ENCODE data around the gene USH1C. TPM values are rescaled to one million over a fixed set of nuclear protein-coding genes. Genes with fewer than 3 reads are reported as not detected.

Gene USH1C
- total RNA-seq, 1 donor from 2014 or later: 0.72 TPM

DNA sequence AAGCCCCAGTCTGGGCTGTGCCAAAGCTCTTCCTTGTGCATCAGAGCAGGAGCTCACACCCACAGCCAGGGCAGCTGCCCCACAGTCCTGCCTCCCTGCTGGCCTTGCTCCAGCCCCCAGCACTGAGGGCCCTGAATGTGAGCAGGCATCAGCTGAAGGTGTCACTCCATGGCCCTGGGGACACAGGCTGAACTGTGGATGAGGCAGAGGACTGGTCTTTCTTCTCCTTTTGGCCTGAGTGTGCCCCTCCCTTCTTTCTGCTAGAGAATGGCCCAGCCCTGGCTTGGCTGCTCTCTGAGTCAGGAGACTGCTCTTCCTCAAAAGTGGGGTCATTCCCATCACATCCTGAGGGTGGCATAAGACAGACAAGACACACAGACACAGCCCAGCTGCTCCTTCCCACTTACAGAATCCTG, 19.0 kb upstream of the USH1C start:
- H3K9me3 Mint-ChIP-seq (ENCODE audit: low read depth): no peaks in the 10 kb centered on the region

DNA sequence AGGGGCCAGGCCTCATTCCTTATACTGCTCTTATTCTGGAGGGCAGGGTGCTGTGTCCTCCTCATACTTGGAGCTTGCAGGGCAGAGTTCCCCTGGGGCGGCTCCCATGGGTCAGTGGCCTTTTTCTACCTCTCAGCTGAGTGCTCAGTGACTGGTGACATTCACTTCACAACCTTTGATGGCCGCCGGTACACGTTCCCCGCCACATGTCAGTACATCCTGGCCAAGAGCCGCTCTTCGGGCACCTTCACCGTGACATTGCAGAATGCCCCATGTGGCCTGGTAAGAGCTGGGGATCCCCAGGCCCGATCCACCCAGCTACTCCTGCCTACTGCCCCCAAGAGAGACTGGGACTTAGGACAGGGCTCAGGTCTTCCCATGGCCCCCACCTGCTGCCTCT, 17.3 kb upstream of the USH1C start:
- TF ChIP-seq, protein P1, sequence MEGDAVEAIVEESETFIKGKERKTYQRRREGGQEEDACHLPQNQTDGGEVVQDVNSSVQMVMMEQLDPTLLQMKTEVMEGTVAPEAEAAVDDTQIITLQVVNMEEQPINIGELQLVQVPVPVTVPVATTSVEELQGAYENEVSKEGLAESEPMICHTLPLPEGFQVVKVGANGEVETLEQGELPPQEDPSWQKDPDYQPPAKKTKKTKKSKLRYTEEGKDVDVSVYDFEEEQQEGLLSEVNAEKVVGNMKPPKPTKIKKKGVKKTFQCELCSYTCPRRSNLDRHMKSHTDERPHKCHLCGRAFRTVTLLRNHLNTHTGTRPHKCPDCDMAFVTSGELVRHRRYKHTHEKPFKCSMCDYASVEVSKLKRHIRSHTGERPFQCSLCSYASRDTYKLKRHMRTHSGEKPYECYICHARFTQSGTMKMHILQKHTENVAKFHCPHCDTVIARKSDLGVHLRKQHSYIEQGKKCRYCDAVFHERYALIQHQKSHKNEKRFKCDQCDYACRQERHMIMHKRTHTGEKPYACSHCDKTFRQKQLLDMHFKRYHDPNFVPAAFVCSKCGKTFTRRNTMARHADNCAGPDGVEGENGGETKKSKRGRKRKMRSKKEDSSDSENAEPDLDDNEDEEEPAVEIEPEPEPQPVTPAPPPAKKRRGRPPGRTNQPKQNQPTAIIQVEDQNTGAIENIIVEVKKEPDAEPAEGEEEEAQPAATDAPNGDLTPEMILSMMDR (IDR thresholded peaks at IDR 0.05): no peak
- Mint-ChIP-seq H3K36me3 (ENCODE audit: low read depth) (no peaks in the 10 kb centered on the region), H3K4me1 (ENCODE audit: low read depth) (no peaks in the 10 kb centered on the region), H3K27me3 (ENCODE audit: low read depth) (peaks cover 14% of the 10 kb centered on the region), H3K4me3 (ENCODE audit: unreplicated experiment) (no peak overlapping the region), H3K27ac (ENCODE audit: unreplicated experiment) (no peak overlapping the region), H3K9me3 (ENCODE audit: low read depth) (no peaks in the 10 kb centered on the region)
- no peak for DNase-seq (ENCODE audit: low spot score)

More for the DNA sequence above, 19.0 kb upstream of the USH1C start:
- H3K4me1 Mint-ChIP-seq (ENCODE audit: low read depth): no peaks in the 10 kb centered on the region
- H3K27me3 Mint-ChIP-seq (ENCODE audit: low read depth): peaks cover 19% of the 10 kb centered on the region
- H3K4me3 Mint-ChIP-seq (ENCODE audit: unreplicated experiment): no peak overlapping the region
- no peak for DNase-seq (ENCODE audit: low spot score)
- H3K27ac Mint-ChIP-seq (ENCODE audit: unreplicated experiment): no peak overlapping the region
- TF ChIP-seq, protein P1 (IDR thresholded peaks at IDR 0.05): no peak
- H3K36me3 Mint-ChIP-seq (ENCODE audit: low read depth): no peaks in the 10 kb centered on the region

DNA sequence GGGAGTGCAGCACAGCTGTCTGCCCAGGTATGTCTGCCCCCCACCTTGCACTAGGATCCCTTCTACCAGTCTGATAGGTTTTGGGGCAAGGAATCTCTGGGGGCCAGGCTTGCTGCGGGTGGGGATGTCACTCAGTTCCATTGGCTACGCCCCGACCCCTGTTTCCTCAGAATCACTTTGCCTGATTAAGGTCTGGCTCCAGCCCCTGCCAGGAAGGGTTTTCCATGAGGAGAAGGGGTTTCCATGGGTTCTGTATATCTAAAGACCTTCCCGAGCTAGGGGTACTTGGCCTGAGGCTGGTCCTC, 16.8 kb upstream of the USH1C start:
- no peak for DNase-seq (ENCODE audit: low spot score)
- H3K27ac Mint-ChIP-seq (ENCODE audit: unreplicated experiment): no peak overlapping the region
- H3K27me3 Mint-ChIP-seq (ENCODE audit: low read depth): peaks cover 15% of the 10 kb centered on the region
- no peaks in the 10 kb centered on the region for H3K9me3 Mint-ChIP-seq (ENCODE audit: low read depth)
- no peaks in the 10 kb centered on the region for H3K36me3 Mint-ChIP-seq (ENCODE audit: low read depth)
- TF ChIP-seq, protein P1 (IDR thresholded peaks at IDR 0.05): no peak
- no peak overlapping the region for H3K4me3 Mint-ChIP-seq (ENCODE audit: unreplicated experiment)
- H3K4me1 Mint-ChIP-seq (ENCODE audit: low read depth): no peaks in the 10 kb centered on the region

DNA sequence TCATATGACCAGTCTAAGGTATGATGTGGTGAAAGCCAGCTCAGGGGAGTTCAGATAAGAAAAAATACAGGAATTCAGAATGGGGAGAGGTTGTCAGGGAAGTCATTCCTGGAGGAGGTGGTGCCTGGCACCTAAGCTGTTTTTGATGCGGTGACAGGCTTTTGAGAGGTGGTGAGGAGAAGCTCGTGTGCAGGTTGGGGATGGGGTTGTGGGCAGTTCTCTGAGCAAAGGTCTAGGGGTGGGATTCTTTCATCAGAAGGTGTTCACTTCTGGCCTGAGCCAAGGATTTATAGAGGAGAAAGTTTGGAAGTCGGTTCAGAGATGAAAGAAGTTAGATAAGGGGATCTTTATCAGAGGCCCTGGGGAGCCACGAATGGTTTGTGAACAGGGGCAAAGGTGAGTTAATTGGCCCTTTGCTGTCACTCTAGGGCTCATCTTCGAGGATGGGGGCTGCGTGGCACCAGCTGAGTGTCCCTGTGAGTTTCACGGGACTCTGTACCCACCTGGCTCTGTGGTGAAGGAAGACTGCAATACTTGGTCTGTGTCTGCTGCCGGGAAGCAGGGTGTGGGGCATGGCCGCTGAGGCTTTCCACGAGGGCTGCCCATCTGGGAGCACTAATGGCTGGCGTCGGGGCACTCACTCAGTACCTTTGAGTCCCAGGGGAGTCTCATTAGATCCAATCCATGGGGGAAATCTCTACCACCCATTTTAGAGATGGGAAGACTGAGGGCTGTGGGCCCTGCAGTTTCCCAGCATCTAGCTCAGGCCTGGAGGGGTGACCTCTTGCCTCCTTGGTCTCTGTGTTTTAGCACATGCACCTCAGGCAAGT, 16.3 kb upstream of the USH1C start:
- DNase-seq (ENCODE audit: low spot score): no peak
- H3K9me3 Mint-ChIP-seq (ENCODE audit: low read depth): no peaks in the 10 kb centered on the region
- peaks cover 15% of the 10 kb centered on the region for H3K27me3 Mint-ChIP-seq (ENCODE audit: low read depth)
- H3K36me3 Mint-ChIP-seq (ENCODE audit: low read depth): no peaks in the 10 kb centered on the region
- no peak overlapping the region for H3K4me3 Mint-ChIP-seq (ENCODE audit: unreplicated experiment)
- TF ChIP-seq, protein P1 (IDR thresholded peaks at IDR 0.05): no peak
- no peaks in the 10 kb centered on the region for H3K4me1 Mint-ChIP-seq (ENCODE audit: low read depth)
- no peak overlapping the region for H3K27ac Mint-ChIP-seq (ENCODE audit: unreplicated experiment)

DNA sequence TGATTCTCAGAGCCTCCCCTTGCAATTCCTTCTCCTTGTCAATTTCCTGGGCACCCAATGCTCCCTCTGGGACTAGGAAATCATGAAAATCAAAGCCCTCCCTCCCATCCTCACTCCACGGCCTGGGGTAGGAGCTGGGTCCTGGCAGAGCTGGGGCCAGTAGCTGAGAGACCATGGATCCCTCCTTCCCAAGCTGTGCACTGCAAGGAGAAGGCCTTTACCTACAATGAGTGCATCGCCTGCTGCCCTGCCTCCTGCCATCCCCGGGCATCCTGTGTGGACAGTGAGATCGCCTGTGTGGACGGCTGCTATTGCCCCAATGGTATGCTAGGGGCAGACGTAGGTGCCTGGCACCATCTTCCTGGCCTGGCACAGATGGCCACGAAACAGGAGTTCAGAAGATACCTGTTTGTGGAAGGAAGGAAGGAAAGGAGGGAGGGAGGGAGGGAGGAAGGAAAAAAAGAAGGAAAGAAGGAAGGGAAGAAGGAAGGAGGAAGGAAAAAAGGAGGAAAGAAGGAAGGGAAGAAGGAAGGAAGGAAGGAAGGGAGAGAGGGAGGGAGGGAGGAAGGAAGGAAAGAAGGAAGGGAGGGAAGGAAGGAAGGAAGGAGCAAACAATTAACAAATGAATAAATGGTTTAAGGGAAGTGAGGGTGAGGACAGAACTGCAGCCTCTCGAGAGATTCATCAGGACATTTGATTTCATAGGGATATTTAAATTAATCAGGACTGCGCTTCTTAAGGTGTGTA, 15.3 kb upstream of the USH1C start:
- Mint-ChIP-seq H3K9me3 (ENCODE audit: low read depth) (no peaks in the 10 kb centered on the region), H3K27me3 (ENCODE audit: low read depth) (peaks cover 19% of the 10 kb centered on the region), H3K4me1 (ENCODE audit: low read depth) (no peaks in the 10 kb centered on the region), H3K36me3 (ENCODE audit: low read depth) (no peaks in the 10 kb centered on the region), H3K27ac (ENCODE audit: unreplicated experiment) (no peak overlapping the region), H3K4me3 (ENCODE audit: unreplicated experiment) (no peak overlapping the region)
- TF ChIP-seq, protein P1 (IDR thresholded peaks at IDR 0.05): no peak
- no peak for DNase-seq (ENCODE audit: low spot score)
